CD14-positive monocyte (primary cell): Measurements from ENCODE around the gene KRTAP1-1. TPM values are rescaled to one million over a fixed set of nuclear protein-coding genes. Genes with fewer than 3 reads are reported as not detected.

Experiments used
- DNase-seq, 3 donors: peaks; one replicate each; pipeline ENCODE4 v3.0.0-alpha.2; 2011 to 2022
- H2AFZ ChIP-seq: 2 replicates; pipeline ENCODE4 v1.6.0; 2012; ENCODE audit warnings: mild to moderate bottlenecking, low read depth, low read length, inconsistent platforms; ENCODE audit not compliant: insufficient read depth, poor library complexity, severe bottlenecking
- H3K27ac ChIP-seq, 2 donors: 1 replicate in 1 of 2; 2 replicates in 1 of 2; pipeline ENCODE4 v1.5.1; 2012 to 2013; ENCODE audit warnings: low read length in 2 of 2, control low read depth in 1 of 2, inconsistent platforms in 1 of 2, low read depth in 1 of 2, mild to moderate bottlenecking in 1 of 2
- H3K27me3 ChIP-seq, 2 donors: one replicate each; pipeline versions ENCODE4 v1.6.0 to v1.6.1; 2011 to 2013; ENCODE audit warnings: low read length in 2 of 2; ENCODE audit not compliant: control insufficient read depth in 2 of 2, insufficient read depth in 2 of 2
- H3K36me3 ChIP-seq, 2 donors: replicated peaks in 1 of 2; 1 replicate in 1 of 2; 2 replicates in 1 of 2; pipeline versions ENCODE4 v1.5.1 to v1.6.1; 2012 to 2013; ENCODE audit warnings: low read length in 2 of 2, control low read depth in 1 of 2, inconsistent platforms in 1 of 2, mild to moderate bottlenecking in 1 of 2; ENCODE audit not compliant: insufficient read depth in 2 of 2, control insufficient read depth in 1 of 2
- H3K4me1 ChIP-seq, 2 donors: 1 replicate in 1 of 2; 2 replicates in 1 of 2; pipeline versions ENCODE4 v1.5.1 to v1.6.1; 2012 to 2013; ENCODE audit warnings: low read length in 2 of 2, control low read depth in 1 of 2, inconsistent platforms in 1 of 2, mild to moderate bottlenecking in 1 of 2, moderate library complexity in 1 of 2; ENCODE audit not compliant: insufficient read depth in 2 of 2, control insufficient read depth in 1 of 2
- H3K4me2 ChIP-seq: replicated peaks from 2 replicates; pipeline ENCODE3; 2012; ENCODE audit warnings: low read length, moderate library complexity, mild to moderate bottlenecking; ENCODE audit not compliant: poor library complexity, severe bottlenecking; ENCODE audit errors: extremely low read depth
- H3K4me3 ChIP-seq, 3 experiments: fragments of 200-600 bp in 1 of 3; sonication (generic) in 1 of 3; replicated peaks in 1 of 3; 1 replicate in 2 of 3; 2 replicates in 1 of 3; pipeline ENCODE4 v1.5.1; 2011 to 2013; ENCODE audit warnings: low read length in 3 of 3, mild to moderate bottlenecking in 3 of 3, control low read depth in 2 of 3, low read depth in 2 of 3, inconsistent platforms in 1 of 3, moderate library complexity in 1 of 3
- H3K79me2 ChIP-seq: 2 replicates; pipeline ENCODE4 v1.6.0; 2012; ENCODE audit warnings: mild to moderate bottlenecking, control low read depth, inconsistent platforms, low read length, moderate library complexity; ENCODE audit not compliant: insufficient read depth
- H3K9ac ChIP-seq: 2 replicates; pipeline ENCODE4 v1.6.0; 2017; ENCODE audit warnings: low read length, mild to moderate bottlenecking; ENCODE audit not compliant: insufficient read depth, poor library complexity, severe bottlenecking
- H3K9me3 ChIP-seq, 2 donors: replicated peaks in 1 of 2; 1 replicate in 1 of 2; 2 replicates in 1 of 2; pipeline versions ENCODE4 v1.5.1 to v1.6.1; 2012 to 2013; ENCODE audit warnings: low read length in 2 of 2, control low read depth in 1 of 2; ENCODE audit not compliant: control insufficient read depth in 1 of 2, insufficient read depth in 1 of 2
- H4K20me1 ChIP-seq: 2 replicates; pipeline ENCODE4 v1.6.0; 2012; ENCODE audit warnings: mild to moderate bottlenecking, low read length, control low read depth, moderate library complexity; ENCODE audit not compliant: insufficient read depth
- H3K27ac Mint-ChIP-seq, 7 donors: one replicate each; pipeline ENCODE4 v1.8.0; 2020; ENCODE audit warnings: mild to moderate bottlenecking in 7 of 7, mixed read lengths in 7 of 7, moderate library complexity in 6 of 7, inconsistent platforms in 2 of 7
- H3K27me3 Mint-ChIP-seq, 3 donors: one replicate each; pipeline ENCODE4 v1.8.0; 2021 to 2022; ENCODE audit warnings: low read depth in 3 of 3, mild to moderate bottlenecking in 3 of 3, mixed read lengths in 3 of 3, moderate library complexity in 3 of 3, inconsistent platforms in 1 of 3
- H3K36me3 Mint-ChIP-seq, 2 donors: one replicate each; pipeline ENCODE4 v1.8.0; 2020; ENCODE audit warnings: mixed read lengths in 2 of 2, inconsistent platforms in 1 of 2, mild to moderate bottlenecking in 1 of 2
- H3K4me1 Mint-ChIP-seq: one replicate; pipeline ENCODE4 v1.8.0; 2020; ENCODE audit warnings: mild to moderate bottlenecking, mixed read lengths
- H3K4me3 Mint-ChIP-seq, 2 donors: one replicate each; pipeline ENCODE4 v1.8.0; 2020; ENCODE audit warnings: mild to moderate bottlenecking in 2 of 2, mixed read lengths in 2 of 2, moderate library complexity in 1 of 2
- H3K9me3 Mint-ChIP-seq, 7 donors: one replicate each; pipeline ENCODE4 v1.8.0; 2020 to 2022; ENCODE audit warnings: mixed read lengths in 7 of 7, mild to moderate bottlenecking in 6 of 7, moderate library complexity in 6 of 7, inconsistent platforms in 2 of 7
- CTCF ChIP-seq: fragments of 200-600 bp; IDR thresholded peaks from one replicate; pipeline ENCODE4 v1.8.0; 2022; ENCODE audit warnings: antibody characterized with exemption, mild to moderate bottlenecking
- WGBS: methylation state at CpG from one replicate; pipeline ENCODE4 v1.1.5; 2013; ENCODE audit warnings: missing lambda C conversion rate; ENCODE audit not compliant: insufficient coverage; 5-methylcytosine and 5-hydroxymethylcytosine counted together
- intact Hi-C, 2 donors: fragments of 100-400 bp; cut with micrococcal nuclease; formaldehyde crosslinking; loops; one replicate each; pipeline versions ENCODE4 v1.15.0 to v1.15.1; 2023
- polyA plus RNA-seq, 3 donors: library from polyadenylated mRNA; depleted of rRNA in 1 of 3; unstranded in 2 of 3; stranded (reverse) in 1 of 3; fragments of 300-500 nt in 2 of 3; fragments of >200 nt in 1 of 3; fragmentation: Illumina TruSeq in 2 of 3; gene quantifications; 1 replicate in 2 of 3; 2 replicates in 1 of 3; pipeline ENCODE4 v1.2.3, GENCODE V29; 2012 to 2021

The KRTAP1-1 gene
- polyA plus RNA-seq, 3 donors = not detected

GRCh38 chr17:41052566-41052965 is 11.3 kb upstream of the KRTAP1-1 start:
- DNase-seq = no peak
- Histone ChIP-seq H3K27ac (no peak overlapping the region), H3K79me2 (no peaks in the 10 kb centered on the region), H3K4me2 (no peak overlapping the region), H3K9ac (no peak overlapping the region), H3K4me1 (no peaks in the 10 kb centered on the region), H3K27me3 (peaks cover 2 to 7% of the 10 kb centered on the region in 2 donors), H2AFZ (no peak overlapping the region), H3K9me3 (no peaks in the 10 kb centered on the region), H3K36me3 (no peaks in the 10 kb centered on the region), H3K4me3 (no peak overlapping the region), H4K20me1 (no peaks in the 10 kb centered on the region)
- no peak overlapping the region for H3K4me3 Mint-ChIP-seq
- intact Hi-C loops = no loop called here
- TF ChIP-seq CTCF = no peak
- H3K27ac Mint-ChIP-seq = no peak overlapping the region
- H3K27me3 Mint-ChIP-seq = peaks cover 9 to 23% (median 12%) of the 10 kb centered on the region in 3 donors
- H3K36me3 Mint-ChIP-seq = no peaks in the 10 kb centered on the region
- no peaks in the 10 kb centered on the region for H3K4me1 Mint-ChIP-seq
- peaks cover 0 to 5% (median 0%) of the 10 kb centered on the region in 7 donors for H3K9me3 Mint-ChIP-seq

- H3K9me3 Mint-ChIP-seq = peaks cover 0 to 4% (median 0%) of the 10 kb centered on the region in 7 donors
- no peak for DNase-seq
- no peak overlapping the region for H2AFZ ChIP-seq
Measured at GRCh38 chr17:41049110-41049509, 7.9 kb upstream of the KRTAP1-1 start.

More at GRCh38 chr17:41049110-41049509, 7.9 kb upstream of the KRTAP1-1 start:
- no peaks in the 10 kb centered on the region for H3K4me1 ChIP-seq
- Mint-ChIP-seq H3K4me1 (no peaks in the 10 kb centered on the region), H3K36me3 (no peaks in the 10 kb centered on the region), H3K27me3 (peaks cover 14 to 36% (median 20%) of the 10 kb centered on the region in 3 donors), H3K4me3 (no peak overlapping the region), H3K27ac (no peak overlapping the region)
- H3K9ac ChIP-seq = no peak overlapping the region
- no peaks in the 10 kb centered on the region for H4K20me1 ChIP-seq
- H3K36me3 ChIP-seq = no peaks in the 10 kb centered on the region
- TF ChIP-seq CTCF = no peak
- H3K27me3 ChIP-seq = peaks cover 6 to 10% of the 10 kb centered on the region in 2 donors
- 20% methylated on average over 1 of the region's 2 CpGs for WGBS
- no peak overlapping the region for H3K4me3 ChIP-seq
- intact Hi-C loops = no loop called here
- no peak overlapping the region for H3K4me2 ChIP-seq
- H3K9me3 ChIP-seq = no peaks in the 10 kb centered on the region
- H3K79me2 ChIP-seq = no peaks in the 10 kb centered on the region
- no peak overlapping the region for H3K27ac ChIP-seq
